Dermis microvascular lymphatic vessel endothelial cell (primary cell): ENCODE data around the gene NUMBL. TPM values are rescaled to one million over a fixed set of nuclear protein-coding genes. Genes with fewer than 3 reads are reported as not detected.
"Not testable (repeated sequence)": the region's sequence is repeated elsewhere in the genome, so short reads cannot be mapped to it uniquely, and the experiment has no call there.

Source experiments
- DNase-seq, 2 donors: peaks; one replicate each; pipeline versions ENCODE4 v3.0.0 to v3.0.0-alpha.2; 2010; ENCODE audit warnings: low read depth in 2 of 2
- total RNA-seq: library from RNA; depleted of rRNA; stranded (reverse); fragments of >200 nt; gene quantifications from 2 replicates; pipeline ENCODE4 v1.2.1, GENCODE V29; 2014

The NUMBL gene
- 6.8 and 10.9 TPM in 2 replicates for total RNA-seq

DNA sequence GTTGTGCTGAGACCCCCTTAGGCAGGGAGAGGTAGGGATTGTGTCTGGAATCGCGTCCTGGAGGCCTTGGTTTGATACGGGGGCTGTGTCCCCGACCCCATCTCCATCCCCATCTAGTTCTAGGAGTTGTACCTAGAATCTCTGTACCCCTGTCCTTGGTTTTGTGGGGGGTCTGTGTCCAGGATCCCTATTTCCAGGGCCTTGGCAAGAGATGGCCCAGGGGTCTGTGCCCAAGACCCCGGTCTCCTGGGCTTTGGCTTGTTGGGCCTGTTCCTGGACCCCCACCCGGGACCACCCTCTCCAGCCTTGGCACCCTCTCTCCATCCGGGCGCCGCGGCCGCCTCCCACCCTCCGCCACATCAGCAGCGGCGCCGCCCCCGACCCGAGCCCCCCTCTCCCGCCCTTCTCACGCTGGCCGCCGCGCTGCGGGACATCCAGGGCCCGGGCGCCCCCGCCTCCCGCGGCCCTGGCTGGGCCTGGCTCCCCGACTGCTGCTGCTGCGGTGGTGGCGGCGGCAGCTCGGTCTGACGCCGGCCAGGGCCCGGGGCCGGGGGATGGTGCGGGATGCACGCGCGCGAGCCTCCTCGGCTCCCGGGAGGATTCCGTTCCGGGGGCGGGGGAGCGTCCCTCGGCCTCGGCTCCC, at the start of gene NUMBL:
TSS of gene NUMBL (minus strand) at position 602 of the 643 bp plus-strand sequence. CDS start at position 434, 168 bp downstream.
- DNase-seq, result no peak

- no peak for DNase-seq
Observed at GRCh38 chr19:40739030-40739839, 48.8 kb upstream of the NUMBL start.

DNA sequence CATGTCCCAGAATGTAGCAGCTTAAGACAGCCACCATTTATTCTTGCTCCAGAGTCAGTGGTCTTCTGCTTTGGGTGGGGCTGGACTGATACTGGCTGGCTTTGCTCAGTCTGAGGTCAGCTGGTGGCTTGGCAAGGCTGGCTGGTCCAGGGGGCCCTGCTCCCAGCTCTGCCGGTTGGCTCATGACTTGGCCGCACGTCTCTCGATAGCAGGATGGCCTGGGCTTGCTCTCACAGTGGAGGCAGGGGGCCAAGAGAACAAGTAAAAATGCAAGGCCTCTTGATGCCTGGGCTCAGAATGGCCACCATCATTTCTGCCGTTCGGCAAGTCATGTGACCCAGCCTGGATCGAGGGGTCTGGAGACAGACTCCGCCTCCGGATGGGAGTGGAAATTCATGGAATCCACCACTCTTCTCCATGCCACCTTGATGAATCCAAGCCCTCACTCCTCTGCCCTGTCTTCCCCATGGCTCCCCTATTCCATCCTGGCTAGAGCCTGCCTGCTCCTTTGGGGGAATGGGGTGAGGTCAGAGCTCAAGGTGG, 46.7 kb upstream of the NUMBL start:
- DNase-seq, result no peak

- DNase-seq, result no peak
Observed at GRCh38 chr19:40736661-40737060, 46.2 kb upstream of the NUMBL start.

DNA sequence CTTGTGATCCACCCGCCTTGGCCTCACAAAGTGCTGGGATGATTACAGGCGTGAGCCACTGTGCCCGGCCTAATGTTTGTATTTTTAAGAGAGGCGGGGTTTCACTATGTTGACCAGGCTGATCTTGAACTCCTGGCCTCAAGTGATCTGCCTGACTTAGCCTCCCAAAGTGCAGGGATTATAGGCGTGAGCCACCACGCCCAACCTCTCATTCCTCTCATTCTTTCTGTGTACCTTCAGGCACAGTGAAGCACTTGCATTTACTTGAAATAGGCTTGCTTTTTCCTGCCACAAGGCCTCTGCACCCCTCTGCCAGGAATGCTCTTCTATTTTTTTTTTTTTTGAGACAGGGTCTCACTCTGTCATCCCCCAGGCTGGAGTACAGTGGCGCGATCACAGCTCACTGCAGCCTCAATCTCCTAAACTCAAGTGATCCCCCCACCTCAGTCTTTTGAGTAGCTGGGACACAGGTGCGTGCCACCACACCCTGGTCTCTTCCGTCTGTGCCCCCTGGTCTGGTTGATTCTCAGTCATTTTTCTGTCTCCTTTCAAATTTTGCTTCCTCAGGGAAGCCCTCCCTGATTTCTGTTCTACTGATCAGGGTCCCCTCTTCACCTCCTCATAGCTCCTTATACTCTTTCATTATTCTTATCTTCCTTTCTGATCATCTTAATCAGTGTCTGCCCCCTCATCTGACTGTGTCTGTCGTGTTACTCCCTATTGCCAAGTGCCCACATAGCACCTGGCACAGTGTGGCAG, 44.7 kb upstream of the NUMBL start:
- no peak for DNase-seq

GRCh38 chr19:40733149-40733548, 42.7 kb upstream of the NUMBL start:
- no peak for DNase-seq

DNA sequence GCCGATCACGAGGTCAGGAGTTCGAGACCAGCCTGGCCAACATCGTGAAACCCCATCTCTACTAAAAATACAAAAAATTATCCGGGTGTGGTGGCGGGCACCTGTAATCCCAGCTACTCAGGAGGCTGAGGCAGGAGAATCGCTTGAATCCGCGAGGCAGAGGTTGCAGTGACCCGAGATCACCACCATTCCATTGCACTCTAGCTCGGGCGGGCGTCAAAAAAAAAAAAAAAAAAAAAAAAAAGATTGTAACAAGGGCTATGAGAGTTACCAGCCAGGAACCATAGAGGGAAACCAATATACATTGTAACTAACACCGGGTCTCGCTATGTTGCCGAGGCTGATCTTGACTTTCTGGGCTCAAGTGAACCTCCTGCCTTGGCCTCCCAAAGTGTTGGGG, 41.9 kb upstream of the NUMBL start:
- DNase-seq, result not testable (repeated sequence)

- not testable (repeated sequence) for DNase-seq
Observed at GRCh38 chr19:40730065-40730464, 39.6 kb upstream of the NUMBL start.

DNA sequence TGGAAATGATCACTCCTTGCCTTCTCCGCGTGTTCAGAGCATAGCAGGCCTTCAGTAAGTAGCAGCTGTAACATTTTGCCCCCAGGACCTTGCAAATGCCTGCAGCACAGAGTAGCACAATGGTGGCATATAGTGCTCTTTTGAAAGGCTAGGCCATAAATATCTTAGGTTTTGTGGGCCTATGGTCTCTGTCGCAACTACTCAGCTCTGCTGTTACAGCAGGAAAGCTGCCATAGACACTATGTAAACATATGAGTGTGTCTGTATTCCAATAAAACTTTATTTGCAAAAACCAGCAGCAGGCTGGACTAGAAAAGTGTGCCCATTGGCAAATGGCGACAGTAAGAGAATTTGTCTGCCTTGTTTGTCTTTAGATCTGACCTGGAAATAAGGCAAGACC, 35.8 kb upstream of the NUMBL start:
- DNase-seq, result no peak

DNA sequence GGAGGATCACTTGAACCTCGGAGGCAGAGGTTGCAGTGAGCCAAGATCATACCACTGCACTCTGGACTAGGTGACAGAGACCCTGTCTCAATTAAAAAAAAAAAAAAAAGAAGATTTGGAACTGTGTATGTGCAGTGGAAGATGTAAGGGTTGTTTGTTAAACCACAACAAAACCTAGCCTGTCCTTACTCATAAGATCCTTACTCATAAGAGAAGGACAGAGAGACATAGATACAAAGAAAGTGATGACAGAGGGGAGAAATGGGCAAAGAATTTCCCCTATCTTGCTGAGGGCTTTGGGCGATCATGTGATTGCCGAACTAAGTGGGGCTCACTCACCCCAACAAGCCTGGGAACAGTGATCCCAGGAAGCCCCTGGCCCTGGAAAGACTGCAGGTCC, 34.4 kb upstream of the NUMBL start:
- DNase-seq, result no peak

- DNase-seq, result no peak
Observed at GRCh38 chr19:40724315-40724714, 33.9 kb upstream of the NUMBL start.

DNA sequence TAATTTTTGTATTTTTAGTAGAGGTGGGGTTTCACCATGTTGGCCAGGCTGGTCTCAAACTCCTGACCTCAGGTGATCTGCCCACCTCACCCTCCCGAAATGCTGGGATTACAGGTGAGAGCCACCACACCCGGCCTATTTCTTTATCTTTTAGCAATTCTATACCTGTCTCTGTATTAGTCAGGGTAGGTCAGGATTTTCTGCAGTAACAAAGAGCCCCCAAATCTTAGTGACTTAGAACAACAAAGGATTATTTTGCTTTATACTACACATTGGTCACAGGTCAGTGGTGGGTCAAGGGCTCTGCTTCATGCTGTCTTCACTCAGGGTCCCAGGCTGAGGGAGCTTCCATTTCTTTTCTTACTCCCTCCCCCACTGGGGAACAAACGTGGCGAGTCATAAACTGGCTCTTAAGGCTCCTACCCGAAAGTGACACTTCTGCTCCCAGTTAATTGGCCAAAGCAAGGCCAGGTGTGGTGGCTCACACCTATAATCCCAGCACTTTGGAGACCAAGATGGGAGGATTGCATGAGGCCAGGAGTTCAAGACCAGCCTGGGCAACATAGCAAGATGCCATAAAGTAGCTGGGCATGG, 33.3 kb upstream of the NUMBL start:
- no peak for DNase-seq

DNA sequence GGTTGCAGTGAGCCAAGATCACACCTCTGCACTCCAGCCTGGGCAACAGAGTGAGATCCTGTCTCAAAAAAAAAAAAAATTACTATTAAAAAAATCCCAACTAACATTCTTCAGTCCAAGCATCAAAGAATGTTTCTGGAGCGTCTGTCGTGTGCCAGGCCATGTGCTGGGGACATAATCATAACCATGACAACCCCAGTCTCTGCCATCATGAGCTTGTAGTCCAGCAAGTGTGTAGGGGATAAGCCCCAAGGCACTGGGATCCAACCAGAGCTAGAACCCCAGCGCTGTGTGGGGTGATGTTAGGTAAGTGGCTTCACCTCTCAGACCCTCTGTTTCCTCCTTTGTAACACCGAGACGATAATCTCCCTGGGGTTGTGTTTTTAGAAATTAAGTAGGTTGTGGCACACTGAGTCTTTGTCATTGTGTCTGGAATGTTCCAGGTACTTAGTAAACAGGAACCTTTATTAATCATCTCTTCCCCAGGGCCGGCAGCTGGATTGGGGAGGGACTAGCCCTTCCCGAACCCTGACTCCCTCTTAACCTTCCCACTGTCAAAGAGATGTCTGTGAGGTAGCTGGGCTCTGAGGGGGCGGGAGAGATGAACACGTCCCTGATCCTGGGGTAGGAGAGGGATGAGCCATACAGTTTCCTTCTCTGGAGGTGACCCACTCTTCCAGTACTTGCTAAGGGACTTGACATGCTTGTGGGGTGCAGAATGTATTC, 31.6 kb upstream of the NUMBL start:
- DNase-seq, result peak; percentile 69 to 85

DNA sequence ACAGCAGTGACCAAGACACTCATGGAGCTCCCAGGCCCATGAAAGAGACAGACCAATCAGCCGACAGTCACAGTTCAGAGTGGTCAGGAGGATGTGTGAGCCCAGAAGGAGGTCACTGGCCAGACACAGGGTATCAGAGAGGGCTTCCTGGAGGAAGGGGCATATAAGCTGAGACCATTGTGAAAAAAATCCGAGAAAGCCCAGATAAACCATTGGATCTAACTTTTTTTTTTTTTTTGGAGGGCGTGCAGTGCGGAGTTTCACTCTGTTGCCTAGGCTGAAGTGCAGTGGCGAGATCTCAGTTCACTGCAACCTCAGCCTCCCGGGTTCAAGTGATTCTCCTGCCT, 30.7 kb upstream of the NUMBL start:
- DNase-seq, result peak in 1 of 2 donors; percentile 25

GRCh38 chr19:40719414-40719894, 29.0 kb upstream of the NUMBL start:
- no peak for DNase-seq

DNA sequence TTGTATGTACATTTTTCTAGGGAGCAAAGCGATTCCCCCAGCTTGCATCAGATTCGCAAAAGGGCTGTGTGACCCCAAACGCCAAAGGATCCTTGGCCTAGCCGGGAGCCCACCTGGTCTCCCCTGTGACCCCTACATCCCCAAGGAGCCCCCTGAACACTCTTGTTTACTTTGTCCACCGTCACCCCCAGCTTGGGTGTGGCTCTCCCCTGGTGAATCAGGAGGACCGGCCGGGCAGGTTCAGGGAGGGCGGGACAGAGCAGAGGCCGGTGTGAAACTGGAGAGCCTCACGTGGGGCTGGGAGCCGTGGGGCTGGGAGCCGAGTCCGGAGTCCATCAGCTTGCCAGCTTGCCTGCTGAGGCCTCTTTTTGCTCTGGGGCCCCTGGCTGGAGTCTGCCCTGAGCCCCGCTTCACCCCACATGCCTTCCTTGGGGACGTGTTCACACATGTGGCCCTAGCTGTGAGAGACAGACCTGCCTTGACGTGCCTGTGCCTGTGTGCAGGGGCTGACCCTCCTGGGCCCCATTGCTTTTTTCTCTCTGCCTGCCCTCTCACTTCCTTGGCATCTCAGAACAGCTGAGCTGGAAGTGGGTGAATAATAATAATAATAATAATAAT, 28.4 kb upstream of the NUMBL start:
- peak in 1 of 2 donors; percentile 63 for DNase-seq

DNA sequence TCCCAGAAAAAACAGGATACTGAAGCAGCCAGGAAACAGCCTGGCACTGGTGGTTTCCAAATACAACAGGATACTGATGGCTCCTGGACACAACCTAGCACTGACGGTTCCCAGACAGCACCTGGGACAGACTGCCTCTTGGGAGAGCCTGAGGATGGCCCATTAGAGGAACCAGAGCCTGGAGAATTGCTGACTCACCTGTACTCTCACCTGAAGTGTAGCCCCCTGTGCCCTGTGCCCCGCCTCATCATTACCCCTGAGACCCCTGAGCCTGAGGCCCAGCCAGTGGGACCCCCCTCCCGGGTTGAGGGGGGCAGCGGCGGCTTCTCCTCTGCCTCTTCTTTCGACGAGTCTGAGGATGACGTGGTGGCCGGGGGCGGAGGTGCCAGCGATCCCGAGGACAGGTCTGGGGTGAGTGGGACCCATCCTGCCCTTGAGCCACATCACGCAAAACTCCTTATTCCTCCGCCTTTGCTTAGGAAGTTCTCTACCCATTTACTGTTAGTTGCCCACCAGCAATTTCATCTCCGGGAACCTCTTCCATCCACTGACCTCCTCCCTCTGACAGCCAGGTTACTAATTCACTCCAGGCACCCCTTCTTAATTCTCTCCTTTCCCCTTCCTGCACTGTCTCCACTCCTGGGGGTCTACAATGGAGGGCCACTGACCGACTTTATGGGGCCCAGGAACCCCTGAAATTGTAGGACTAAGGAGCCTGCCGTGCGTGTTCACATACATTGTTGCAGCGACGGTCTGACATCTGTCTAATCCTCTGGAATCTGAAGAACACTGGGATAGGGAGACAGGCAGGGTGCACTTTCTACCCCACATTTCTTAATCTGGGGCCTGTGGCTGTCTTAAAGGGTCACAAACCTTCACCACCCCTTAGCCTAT, 27.7 kb upstream of the NUMBL start:
- peak; percentile 32 to 63 for DNase-seq

DNA sequence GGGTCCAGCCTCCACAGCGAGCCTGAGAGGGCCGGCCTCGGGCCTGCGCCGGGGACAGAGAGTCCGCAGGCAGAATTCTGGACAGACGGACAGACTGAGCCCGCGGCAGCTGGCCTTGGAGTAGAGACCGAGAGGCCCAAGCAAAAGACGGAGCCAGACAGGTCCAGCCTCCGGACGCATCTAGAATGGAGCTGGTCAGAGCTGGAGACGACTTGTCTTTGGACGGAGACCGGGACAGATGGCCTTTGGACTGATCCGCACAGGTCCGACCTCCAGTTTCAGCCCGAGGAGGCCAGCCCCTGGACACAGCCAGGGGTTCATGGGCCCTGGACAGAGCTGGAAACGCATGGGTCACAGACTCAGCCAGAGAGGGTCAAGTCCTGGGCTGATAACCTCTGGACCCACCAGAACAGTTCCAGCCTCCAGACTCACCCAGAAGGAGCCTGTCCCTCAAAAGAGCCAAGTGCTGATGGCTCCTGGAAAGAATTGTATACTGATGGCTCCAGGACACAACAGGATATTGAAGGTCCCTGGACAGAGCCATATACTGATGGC, 27.0 kb upstream of the NUMBL start:
- DNase-seq, result no peak
